NK-92 treated with Interleukin-12 subunit alpha and Interleukin-12 subunit beta, amount 100 ng/mL, for 24 hours (cell line): ENCODE measurements around the gene MRAS.

ENCODE experiments used
- DNase-seq: peaks from one replicate; lab custom pipeline; 2025; lab: John Stamatoyannopoulos, UW

The MRAS gene

GRCh38 chr3:138347960-138348753 is at the start of gene MRAS:
TSS of gene MRAS (plus strand) at chr3:138348579. CDS start at chr3:138372884, 24,305 bp downstream.
- DNase-seq = no peak

GRCh38 chr3:138300647-138301046 is 47.7 kb upstream of the MRAS start:
- DNase-seq = no peak

DNA sequence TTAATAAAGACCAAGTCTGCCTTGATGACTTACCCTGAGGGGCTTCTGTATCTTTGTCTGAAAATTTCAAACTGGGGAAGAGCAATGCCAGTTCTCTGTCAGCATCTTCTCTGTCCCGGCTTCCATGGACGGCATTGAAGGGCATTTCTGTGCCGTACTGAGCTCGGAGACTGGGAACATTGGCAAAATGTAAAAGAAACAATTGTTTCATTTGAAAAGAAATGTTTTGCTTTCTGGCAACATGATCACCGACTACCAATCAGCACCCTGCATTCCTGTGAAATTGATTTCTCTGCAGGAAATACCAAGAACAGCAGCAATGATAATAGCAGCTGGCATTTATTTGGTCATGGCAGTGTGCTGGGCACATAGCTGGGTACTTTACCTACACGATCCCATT is 44.9 kb upstream of the MRAS start:
- DNase-seq = no peak

DNA sequence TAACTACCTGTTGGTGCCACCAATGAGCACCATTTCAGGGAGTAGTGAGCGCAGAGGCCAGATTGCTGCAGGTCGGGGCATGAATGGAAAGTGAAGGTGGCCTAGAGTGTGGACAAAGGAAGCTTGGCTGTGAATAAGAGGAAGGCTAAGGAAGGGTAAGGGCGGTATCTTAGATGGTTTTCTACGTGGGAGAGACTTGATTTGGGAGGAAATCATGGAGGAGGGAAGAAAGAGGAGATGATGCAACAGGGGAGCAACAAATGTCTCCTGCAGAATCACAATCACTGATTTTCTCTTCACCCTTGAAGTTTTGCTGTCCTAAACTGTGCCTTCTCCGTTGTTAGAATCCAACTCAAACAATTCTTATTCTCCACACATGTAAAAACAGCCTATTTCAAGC is 40.5 kb upstream of the MRAS start:
- no peak for DNase-seq

DNA sequence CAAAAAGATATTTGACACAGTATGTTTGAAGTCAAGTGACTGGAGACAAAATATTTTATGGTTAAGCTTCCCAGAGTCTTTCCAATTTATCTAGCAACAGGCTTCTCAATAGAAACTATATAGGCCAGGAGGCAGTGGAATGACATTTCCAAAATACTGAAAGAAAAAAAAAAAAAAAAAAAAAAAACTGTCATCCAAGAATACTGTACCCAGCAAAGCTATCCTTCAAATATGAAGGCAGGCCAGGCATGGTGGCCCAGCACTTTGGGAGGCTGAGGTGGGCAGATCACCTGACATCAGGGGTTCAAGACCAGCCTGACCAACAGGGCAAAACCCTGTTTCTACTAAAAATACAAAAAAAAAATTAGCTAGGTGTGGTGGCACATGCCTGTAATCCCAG is 39.6 kb upstream of the MRAS start:
- DNase-seq = no peak

DNA sequence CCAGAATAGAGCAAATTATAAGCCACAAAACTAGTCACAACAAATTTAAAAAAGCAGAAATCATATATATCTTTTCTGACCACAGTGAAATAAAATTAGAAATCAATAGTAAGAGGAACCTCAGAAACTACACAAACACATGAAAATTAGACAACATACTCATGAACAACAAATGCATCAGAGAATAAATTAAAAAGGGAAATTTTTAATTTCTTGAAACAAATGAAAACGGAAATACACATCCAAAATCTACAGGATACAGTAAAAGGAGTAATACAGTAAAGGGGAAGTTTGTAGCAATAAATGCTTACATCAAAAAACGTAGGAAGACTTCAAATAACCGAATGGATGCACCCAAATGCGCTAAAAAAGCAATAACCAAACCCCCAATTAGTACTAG is 37.9 kb upstream of the MRAS start:
- DNase-seq = no peak

DNA sequence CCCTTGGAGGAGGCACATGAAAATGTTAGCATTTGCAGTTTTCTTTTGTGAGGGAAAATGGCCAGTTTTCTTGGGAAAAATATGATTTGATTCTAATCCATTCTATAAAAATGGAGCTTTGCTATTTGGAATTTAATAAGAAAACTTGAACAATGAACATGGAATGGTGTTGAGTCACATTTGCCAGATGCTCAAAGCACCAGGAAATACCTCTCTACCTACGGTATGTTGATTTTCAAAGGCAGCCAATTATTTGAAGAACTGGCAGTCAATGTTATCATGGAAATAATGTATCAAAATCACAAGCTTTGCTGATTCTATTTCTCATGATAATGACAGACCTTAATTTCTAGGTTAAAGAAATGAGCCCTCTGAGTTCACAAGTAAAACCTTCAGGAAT is 33.6 kb upstream of the MRAS start:
- DNase-seq = no peak

GRCh38 chr3:138317687-138318086 is 30.7 kb upstream of the MRAS start:
- no peak for DNase-seq

DNA sequence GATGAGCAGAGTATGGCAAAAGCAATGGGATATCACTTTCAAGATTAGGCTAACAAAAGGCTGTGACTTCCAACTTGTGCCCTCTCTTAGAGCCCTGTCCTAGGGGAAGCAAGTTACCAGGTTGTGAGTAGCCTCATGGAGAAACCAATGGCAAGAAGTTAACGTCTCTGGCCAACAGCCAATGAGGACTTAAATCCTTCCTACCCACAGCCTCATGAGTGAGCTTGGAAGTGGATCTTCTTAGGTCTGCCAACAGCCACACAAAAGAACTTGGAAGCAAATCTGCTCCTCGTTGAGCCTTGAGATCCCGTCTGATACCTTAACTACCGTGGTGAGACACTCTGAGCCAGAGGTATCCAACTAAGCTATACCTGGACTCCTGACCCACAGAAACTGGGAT is 24.4 kb upstream of the MRAS start:
- no peak for DNase-seq

DNA sequence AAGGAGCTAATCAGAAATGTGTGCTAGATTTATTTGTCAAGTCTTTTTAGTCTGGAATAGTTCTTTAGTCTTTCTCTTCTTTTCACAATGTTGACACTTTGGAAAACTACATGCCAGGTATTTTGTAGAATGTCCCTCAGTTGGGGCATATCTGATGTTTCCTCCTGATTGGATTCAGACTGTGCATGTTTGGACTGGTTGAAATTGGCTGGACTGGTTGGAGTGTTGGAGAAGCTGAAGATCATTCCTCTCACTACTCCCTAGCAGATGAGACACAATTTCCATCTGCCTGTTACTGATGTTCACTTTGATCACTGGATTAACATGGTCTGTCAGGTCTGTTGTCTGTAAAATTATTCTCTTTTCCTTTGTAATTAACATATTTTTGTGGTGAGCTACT is 22.4 kb upstream of the MRAS start:
- DNase-seq = no peak

- DNase-seq = no peak
These were observed 21.3 kb upstream of the MRAS start for GRCh38 chr3:138326866-138327595.

DNA sequence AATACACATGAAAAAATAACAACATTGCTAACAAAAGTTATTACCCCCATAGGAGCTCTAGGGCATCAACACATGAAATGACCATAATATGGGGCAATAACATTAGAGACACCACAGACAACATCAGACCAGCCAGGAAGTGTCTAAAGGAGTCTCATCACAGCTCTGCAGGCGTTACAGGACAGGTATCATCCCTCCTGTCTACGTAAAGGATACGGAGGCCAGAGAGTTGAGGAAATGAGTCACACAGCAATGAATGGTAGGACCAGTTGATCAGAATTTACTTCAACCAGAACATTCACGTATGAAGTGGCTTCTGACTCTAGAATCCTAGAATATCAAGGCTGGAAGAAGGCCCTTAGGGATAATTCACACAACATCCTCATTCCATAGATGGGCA is 20.5 kb upstream of the MRAS start:
- no peak for DNase-seq

- DNase-seq = no peak
These were observed 20.0 kb upstream of the MRAS start for GRCh38 chr3:138328341-138328740.

DNA sequence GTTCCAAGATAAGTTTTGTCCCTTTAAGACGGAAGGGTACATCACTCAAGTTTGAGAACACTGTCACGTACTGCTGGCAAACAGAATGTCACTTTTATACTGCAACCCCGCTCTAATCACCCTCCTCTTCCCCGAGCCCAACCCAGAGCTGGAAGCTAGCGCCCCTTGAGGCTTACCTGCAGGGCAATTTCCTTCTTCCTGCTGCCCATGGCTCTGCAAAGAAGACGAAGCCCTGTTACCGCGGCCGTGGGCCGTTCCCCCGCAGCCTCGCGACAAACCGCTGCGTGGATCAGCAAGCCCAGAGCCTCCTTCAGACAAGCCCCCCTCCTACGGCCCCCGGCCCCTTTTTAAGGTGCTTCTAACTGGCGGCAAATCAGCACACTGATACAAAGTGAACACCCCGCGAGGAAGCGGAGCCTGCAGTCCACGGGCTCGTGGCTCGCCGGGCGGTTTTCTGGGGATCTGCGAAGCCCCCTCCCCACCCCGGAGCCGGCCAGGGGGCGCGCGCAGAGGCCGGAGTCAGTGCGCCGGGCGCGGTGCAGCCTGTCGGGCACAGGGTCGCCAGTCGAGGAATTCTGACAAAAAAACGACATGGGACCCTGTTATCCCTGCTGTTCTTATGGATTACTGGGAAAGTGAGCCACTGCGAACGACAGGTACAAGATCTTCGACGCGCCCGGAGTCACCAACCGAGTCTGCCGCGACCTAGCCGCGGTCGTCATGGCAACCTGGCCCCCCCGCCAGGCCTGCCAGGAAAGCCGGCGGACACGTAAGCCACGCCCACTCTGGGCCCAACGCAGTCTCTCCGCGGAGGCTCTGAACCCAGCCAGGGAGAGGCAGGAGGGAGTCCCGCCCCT is 19.0 kb upstream of the MRAS start, which contains the start of gene NME9:
Gene NME9, minus strand, starts transcription at position 725 of the 857 bp plus-strand sequence. Its CDS starts 516 bp downstream, at position 209.
- DNase-seq = no peak

- no peak for DNase-seq
These were observed 18.4 kb upstream of the MRAS start for GRCh38 chr3:138329984-138330293.

DNA sequence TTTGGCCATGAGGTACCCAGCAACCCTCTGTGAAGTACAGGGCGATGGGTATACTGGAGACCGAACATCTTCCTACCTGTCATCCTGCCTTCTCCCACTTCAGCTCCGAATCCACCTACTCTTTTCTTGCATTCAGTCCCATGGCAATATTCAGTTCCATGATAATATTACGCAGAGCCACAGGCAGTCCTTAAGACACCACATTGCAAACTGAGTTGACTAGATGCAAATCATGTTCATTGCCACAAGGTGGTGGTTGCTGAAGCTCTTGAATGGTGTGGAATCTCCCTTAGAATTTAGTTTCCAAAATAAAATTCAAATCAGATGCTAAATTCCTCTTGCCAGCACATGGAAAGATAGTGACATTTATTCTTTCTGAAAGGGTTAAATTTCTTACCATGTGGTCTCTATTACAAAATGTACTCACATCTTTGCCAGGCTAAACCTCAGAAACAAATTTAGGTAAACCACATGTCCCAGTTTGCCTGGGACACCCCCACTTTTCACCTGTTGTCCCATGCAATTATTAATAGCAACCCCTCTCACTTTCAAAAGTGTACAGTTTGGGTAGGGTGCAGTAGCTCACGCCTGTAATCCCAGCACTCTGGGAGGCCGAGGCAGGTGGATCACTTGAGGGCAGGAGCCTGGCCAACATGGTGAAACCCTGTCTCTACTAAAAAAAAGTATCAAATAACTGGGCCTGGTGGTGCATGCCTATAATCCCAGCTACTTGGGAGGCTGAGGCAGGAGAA is 17.1 kb upstream of the MRAS start:
- DNase-seq = no peak

DNA sequence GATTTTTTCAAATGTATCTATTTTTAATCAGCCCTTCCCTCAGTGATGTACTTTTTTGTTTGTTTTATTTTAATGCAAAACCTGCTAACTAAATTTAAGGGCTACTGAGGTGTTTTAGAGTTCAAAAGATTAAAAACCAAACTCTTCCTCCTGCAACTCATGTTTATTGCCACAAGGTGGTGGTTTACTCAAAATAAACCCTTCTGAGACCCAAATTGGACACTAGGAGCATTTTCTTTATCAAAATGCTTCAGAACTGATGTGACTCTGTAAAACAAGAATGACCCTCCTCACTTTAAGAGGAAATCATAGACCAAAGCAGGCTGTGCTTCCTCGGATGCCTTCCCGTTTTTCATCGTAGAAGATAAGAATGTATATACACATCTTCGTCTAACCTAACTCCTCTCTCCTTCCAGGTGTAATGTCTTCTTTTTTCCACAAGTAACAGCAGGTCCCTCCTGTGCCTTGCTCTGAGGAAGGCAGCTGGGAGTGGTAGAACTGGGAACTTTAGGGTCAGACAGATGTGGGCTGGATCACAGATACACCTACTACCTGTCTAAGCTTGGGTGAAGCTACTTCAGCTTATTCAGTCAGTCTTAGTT is 15.8 kb upstream of the MRAS start:
- DNase-seq = no peak

- no peak for DNase-seq
These were observed 13.8 kb upstream of the MRAS start for GRCh38 chr3:138334608-138335007.

GRCh38 chr3:138336454-138336999 is 11.9 kb upstream of the MRAS start:
- DNase-seq = no peak

DNA sequence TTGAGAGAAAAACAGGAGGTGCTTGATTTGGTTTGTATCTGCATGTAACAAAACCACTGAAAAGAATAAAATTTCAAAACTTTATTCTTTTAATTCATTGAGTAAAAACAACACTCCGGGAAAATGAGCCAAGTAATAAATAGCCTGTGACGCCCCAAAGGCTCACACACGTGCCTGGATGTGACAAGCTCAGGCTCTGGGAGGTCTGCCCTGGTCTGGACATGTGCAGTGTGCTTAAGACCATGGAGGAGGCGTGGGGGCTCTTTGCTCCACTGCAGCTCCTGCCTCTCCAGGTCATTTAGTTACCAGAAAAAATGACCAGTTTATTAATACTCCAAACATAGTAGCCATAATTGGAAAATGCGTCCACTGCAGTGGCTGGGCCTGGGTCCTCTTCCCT is 10.1 kb upstream of the MRAS start:
- DNase-seq = no peak

GRCh38 chr3:138338811-138339210 is 9.6 kb upstream of the MRAS start:
- no peak for DNase-seq
